ENCODE measurements around the gene DLGAP1. TPM values are rescaled to one million over a fixed set of nuclear protein-coding genes. Genes with fewer than 3 reads are reported as not detected.

DLGAP1 gene
- total and polyA plus RNA-seq, 2 of the 8 experiments (the other 6 are each of a cell fraction or from before 2014, with no cell fraction given), result 11.8 to 16.9 TPM

DNA sequence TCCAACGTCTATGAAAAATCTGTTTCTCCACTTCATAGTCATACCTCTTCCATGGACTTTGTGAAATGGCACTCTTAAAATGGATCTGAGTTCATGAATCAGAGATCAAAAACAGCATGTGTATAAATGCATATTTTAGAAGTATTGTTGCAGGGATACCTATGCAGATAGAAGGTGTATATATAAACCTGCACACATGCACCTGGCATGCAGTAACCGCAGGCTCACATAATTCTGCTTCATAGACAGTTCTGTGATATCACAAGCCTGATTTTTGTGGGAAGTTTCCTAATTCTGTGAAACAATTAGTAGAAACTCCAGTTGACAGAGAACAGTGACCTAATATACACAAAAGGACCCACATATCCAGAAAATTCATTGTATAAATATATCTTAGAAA, 583.4 kb downstream of the DLGAP1 start:
- Histone ChIP-seq H4K20me1 (replicated peaks in 1 of 2; ENCODE audit: control insufficient read depth in 1 of 2, insufficient read depth in 2 of 2, low read length in 2 of 2) (no peaks in the 10 kb centered on the region), H4K91ac (replicated peaks; ENCODE audit: insufficient read length, low read length) (no peak overlapping the region), H3K56ac (replicated peaks; ENCODE audit: insufficient read length, low read depth, low read length) (no peak overlapping the region), H2AK5ac (ENCODE audit: low read depth, low read length) (no peak overlapping the region), H3K27ac (ENCODE audit: low read depth, low read length) (no peak overlapping the region), H3K18ac (ENCODE audit: extremely low read depth, low read length) (no peak overlapping the region), H2BK15ac (ENCODE audit: low read length) (no peak overlapping the region), H3K23me2 (ENCODE audit: low read depth, low read length) (no peaks in the 10 kb centered on the region), H2AFZ (ENCODE audit: low read length) (no peak overlapping the region), H3K36me3 (ENCODE audit: control insufficient read depth in 2 of 4, insufficient read depth in 4 of 4, low read length in 3 of 4) (no peaks in the 10 kb centered on the region), H4K5ac (ENCODE audit: insufficient read length, low read depth, low read length) (no peak overlapping the region), H3K79me1 (ENCODE audit: low read depth, low read length) (no peaks in the 10 kb centered on the region), H3K4me2 (ENCODE audit: insufficient read depth in 1 of 2, low read depth in 2 of 2, low read length in 2 of 2) (no peak overlapping the region), H4K8ac (ENCODE audit: extremely low read depth, insufficient read depth, low read length) (no peak overlapping the region), H3K4me3 (ENCODE audit: extremely low read depth in 1 of 4, insufficient read depth in 2 of 4, low read depth in 3 of 4, low read length in 4 of 4) (no peak overlapping the region), H3K9ac (replicated peaks in 1 of 4; ENCODE audit: extremely low read depth in 1 of 4, low read depth in 3 of 4, low read length in 3 of 4) (no peak overlapping the region), H3K14ac (ENCODE audit: insufficient read length) (no peak overlapping the region), H3K4me1 (replicated peaks in 1 of 4; ENCODE audit: control insufficient read depth in 3 of 4, insufficient read depth in 4 of 4, low read length in 3 of 4) (peaks cover 0 to 4% (median 1%) of the 10 kb centered on the region in 4 experiments; a peak in 3 of 7 replicates), H3K9me3 (ENCODE audit: insufficient read depth in 2 of 2, low read depth in 1 of 2, low read length in 1 of 2) (no peaks in the 10 kb centered on the region), H2BK5ac (ENCODE audit: low read depth, low read length) (no peak overlapping the region), H3K79me2 (ENCODE audit: control insufficient read depth in 1 of 2, insufficient read depth in 2 of 2, low read length in 2 of 2) (no peaks in the 10 kb centered on the region), H2BK20ac (ENCODE audit: low read length) (no peak overlapping the region), H3K23ac (ENCODE audit: insufficient read length) (no peak overlapping the region), H2BK12ac (ENCODE audit: low read depth, low read length) (no peak overlapping the region), H3K4ac (replicated peaks; ENCODE audit: insufficient read length, low read depth, low read length) (no peak overlapping the region), H3K27me3 (replicated peaks in 1 of 4; ENCODE audit: control insufficient read depth in 3 of 4, extremely low read depth in 1 of 4, insufficient read depth in 3 of 4, low read length in 3 of 4) (no peaks in the 10 kb centered on the region), H2BK120ac (replicated peaks; ENCODE audit: low read depth, low read length) (no peak overlapping the region)
- no peak for DNase-seq (ENCODE audit: low read depth in 1 of 2, low spot score in 2 of 2)
- ChIA-PET CTCF (ENCODE audit: partially characterized antibody) (interaction anchor here (6.2 kb wide), 1 partner anchor 101 kb away, joined by 107 read pairs; no protein-coding TSS in a partner anchor), POLR2A (ENCODE audit: partially characterized antibody) (no interaction called here)
- 88% methylated on average over 2 of the region's 2 CpGs; no CpG with 5 or more reads in 1 of the 2 experiments for WGBS, 2 experiments (ENCODE audit: extremely low coverage in 1 of 2, insufficient coverage in 1 of 2, insufficient read length in 1 of 2, insufficient replicate concordance in 2 of 2, low coverage in 1 of 2, low lambda C conversion rate in 2 of 2, missing lambda C conversion rate in 1 of 2)
- FAIRE-seq, result no peak
- TF ChIP-seq TAF1 (IDR thresholded peaks at IDR 0.05; ENCODE audit: low read depth, low read length), result no peak
- TF ChIP-seq SIRT6 (IDR thresholded peaks at IDR 0.05; ENCODE audit: low read length), result no peak
- no peak for TF ChIP-seq KDM5A (IDR thresholded peaks at IDR 0.05; ENCODE audit: low read length)
- no peak for TF ChIP-seq TEAD4 (IDR thresholded peaks at IDR 0.05; ENCODE audit: low read depth, low read length)
- no peak for TF ChIP-seq MAFK (IDR thresholded peaks at IDR 0.05; ENCODE audit: low read depth, low read length)
- no peak for TF ChIP-seq YY1 (IDR thresholded peaks at IDR 0.05; ENCODE audit: low read depth, low read length)
- TF ChIP-seq, protein P1, sequence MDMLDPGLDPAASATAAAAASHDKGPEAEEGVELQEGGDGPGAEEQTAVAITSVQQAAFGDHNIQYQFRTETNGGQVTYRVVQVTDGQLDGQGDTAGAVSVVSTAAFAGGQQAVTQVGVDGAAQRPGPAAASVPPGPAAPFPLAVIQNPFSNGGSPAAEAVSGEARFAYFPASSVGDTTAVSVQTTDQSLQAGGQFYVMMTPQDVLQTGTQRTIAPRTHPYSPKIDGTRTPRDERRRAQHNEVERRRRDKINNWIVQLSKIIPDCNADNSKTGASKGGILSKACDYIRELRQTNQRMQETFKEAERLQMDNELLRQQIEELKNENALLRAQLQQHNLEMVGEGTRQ (IDR thresholded peaks at IDR 0.05; ENCODE audit: low read length), result no peak
- TF ChIP-seq SUZ12 (IDR thresholded peaks at IDR 0.05; ENCODE audit: low read length), result no peak
- no peak for TF ChIP-seq SP2 (IDR thresholded peaks at IDR 0.05; ENCODE audit: low read length)
- TF ChIP-seq ASH2L (IDR thresholded peaks at IDR 0.05; ENCODE audit: low read length), result no peak
- no peak for TF ChIP-seq TAF7 (optimal IDR thresholded peaks at IDR 0.05; ENCODE audit: borderline replicate concordance, low read depth, low read length)
- TF ChIP-seq, protein P2, sequence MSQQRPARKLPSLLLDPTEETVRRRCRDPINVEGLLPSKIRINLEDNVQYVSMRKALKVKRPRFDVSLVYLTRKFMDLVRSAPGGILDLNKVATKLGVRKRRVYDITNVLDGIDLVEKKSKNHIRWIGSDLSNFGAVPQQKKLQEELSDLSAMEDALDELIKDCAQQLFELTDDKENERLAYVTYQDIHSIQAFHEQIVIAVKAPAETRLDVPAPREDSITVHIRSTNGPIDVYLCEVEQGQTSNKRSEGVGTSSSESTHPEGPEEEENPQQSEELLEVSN (IDR thresholded peaks at IDR 0.05), result no peak
- no peak for TF ChIP-seq SAP30 (IDR thresholded peaks at IDR 0.05; ENCODE audit: insufficient read depth, insufficient replicate concordance, low read length)
- no peak for TF ChIP-seq ZNF274 (IDR thresholded peaks at IDR 0.05; ENCODE audit: borderline replicate concordance, extremely low read depth, low read length)
